ENCODE results near the gene TLR6.

TLR6 gene

GRCh38 chr4:38795087-38795486 is 61.5 kb downstream of the TLR6 start:
- H3K9me3 ChIP-seq (ENCODE audit: insufficient read depth, low read depth, low read length) = no peaks in the 10 kb centered on the region
- H3K79me2 ChIP-seq (ENCODE audit: insufficient read depth, low read length) = no peaks in the 10 kb centered on the region
- no peaks in the 10 kb centered on the region for H3K27me3 ChIP-seq (ENCODE audit: insufficient read depth, low read length, poor library complexity, severe bottlenecking)
- no peaks in the 10 kb centered on the region for H3K4me1 ChIP-seq (ENCODE audit: insufficient read depth, low read length, poor library complexity, severe bottlenecking)
- H3K9ac ChIP-seq (ENCODE audit: low read depth, low read length, poor library complexity, severe bottlenecking) = no peak overlapping the region
- no peaks in the 10 kb centered on the region for H4K20me1 ChIP-seq (ENCODE audit: insufficient read depth, low read length, poor library complexity, severe bottlenecking)
- H3K9me2 ChIP-seq (replicated peaks; ENCODE audit: low read depth, low read length) = no peaks in the 10 kb centered on the region
- no peak overlapping the region for H3K4me3 ChIP-seq (ENCODE audit: low read length, poor library complexity, severe bottlenecking)
- no peak overlapping the region for H2AFZ ChIP-seq (ENCODE audit: low read length)
- H3K36me3 ChIP-seq (ENCODE audit: insufficient read depth, low read length) = no peaks in the 10 kb centered on the region
- TF ChIP-seq, protein P1, sequence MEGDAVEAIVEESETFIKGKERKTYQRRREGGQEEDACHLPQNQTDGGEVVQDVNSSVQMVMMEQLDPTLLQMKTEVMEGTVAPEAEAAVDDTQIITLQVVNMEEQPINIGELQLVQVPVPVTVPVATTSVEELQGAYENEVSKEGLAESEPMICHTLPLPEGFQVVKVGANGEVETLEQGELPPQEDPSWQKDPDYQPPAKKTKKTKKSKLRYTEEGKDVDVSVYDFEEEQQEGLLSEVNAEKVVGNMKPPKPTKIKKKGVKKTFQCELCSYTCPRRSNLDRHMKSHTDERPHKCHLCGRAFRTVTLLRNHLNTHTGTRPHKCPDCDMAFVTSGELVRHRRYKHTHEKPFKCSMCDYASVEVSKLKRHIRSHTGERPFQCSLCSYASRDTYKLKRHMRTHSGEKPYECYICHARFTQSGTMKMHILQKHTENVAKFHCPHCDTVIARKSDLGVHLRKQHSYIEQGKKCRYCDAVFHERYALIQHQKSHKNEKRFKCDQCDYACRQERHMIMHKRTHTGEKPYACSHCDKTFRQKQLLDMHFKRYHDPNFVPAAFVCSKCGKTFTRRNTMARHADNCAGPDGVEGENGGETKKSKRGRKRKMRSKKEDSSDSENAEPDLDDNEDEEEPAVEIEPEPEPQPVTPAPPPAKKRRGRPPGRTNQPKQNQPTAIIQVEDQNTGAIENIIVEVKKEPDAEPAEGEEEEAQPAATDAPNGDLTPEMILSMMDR (conservative IDR thresholded peaks at IDR 0.05; ENCODE audit: low read length) = no peak
- H3F3A ChIP-seq (ENCODE audit: low read depth) = no peaks in the 10 kb centered on the region
- H3K4me2 ChIP-seq (ENCODE audit: low read depth, low read length, poor library complexity, severe bottlenecking) = no peak overlapping the region

GRCh38 chr4:38794051-38794450 is 62.6 kb downstream of the TLR6 start:
- no peaks in the 10 kb centered on the region for H3F3A ChIP-seq (ENCODE audit: low read depth)
- no peaks in the 10 kb centered on the region for H3K79me2 ChIP-seq (ENCODE audit: insufficient read depth, low read length)
- no peak overlapping the region for H3K4me3 ChIP-seq (ENCODE audit: low read length, poor library complexity, severe bottlenecking)
- no peak overlapping the region for H2AFZ ChIP-seq (ENCODE audit: low read length)
- H3K27me3 ChIP-seq (ENCODE audit: insufficient read depth, low read length, poor library complexity, severe bottlenecking) = no peaks in the 10 kb centered on the region
- no peak overlapping the region for H3K4me2 ChIP-seq (ENCODE audit: low read depth, low read length, poor library complexity, severe bottlenecking)
- H3K9me2 ChIP-seq (replicated peaks; ENCODE audit: low read depth, low read length) = no peaks in the 10 kb centered on the region
- no peak for TF ChIP-seq EZH2phosphoT487 (IDR thresholded peaks at IDR 0.05; ENCODE audit: borderline replicate concordance)
- TF ChIP-seq, protein P1 (conservative IDR thresholded peaks at IDR 0.05; ENCODE audit: low read length) = no peak
- no peaks in the 10 kb centered on the region for H3K4me1 ChIP-seq (ENCODE audit: insufficient read depth, low read length, poor library complexity, severe bottlenecking)
- no peaks in the 10 kb centered on the region for H4K20me1 ChIP-seq (ENCODE audit: insufficient read depth, low read length, poor library complexity, severe bottlenecking)
- H3K9ac ChIP-seq (ENCODE audit: low read depth, low read length, poor library complexity, severe bottlenecking) = no peak overlapping the region
- H3K9me3 ChIP-seq (ENCODE audit: insufficient read depth, low read depth, low read length) = no peaks in the 10 kb centered on the region
- H3K36me3 ChIP-seq (ENCODE audit: insufficient read depth, low read length) = no peaks in the 10 kb centered on the region

DNA sequence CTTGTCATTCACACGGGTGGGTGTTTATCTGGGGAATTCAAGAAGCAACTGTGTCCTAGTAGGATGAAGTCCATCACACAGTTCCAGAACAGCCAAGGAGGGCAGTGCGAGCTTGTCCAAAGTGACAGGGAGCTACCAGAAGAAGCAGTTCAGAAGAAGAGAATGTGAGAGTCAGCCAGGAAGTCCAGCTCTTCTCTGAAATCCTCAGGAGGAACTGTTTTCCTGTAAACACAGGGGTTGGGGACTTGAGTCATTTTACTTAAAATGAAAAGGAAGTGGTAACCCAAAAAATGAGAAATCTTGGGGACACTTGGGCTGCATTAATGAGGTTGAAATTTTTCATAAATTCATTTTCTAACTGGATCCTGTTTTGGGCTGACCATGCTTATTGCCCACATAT is 65.6 kb downstream of the TLR6 start:
- H3K79me2 ChIP-seq (ENCODE audit: insufficient read depth, low read length) = no peaks in the 10 kb centered on the region
- H4K20me1 ChIP-seq (ENCODE audit: insufficient read depth, low read length, poor library complexity, severe bottlenecking) = no peaks in the 10 kb centered on the region
- no peaks in the 10 kb centered on the region for H3K9me3 ChIP-seq (ENCODE audit: insufficient read depth, low read depth, low read length)
- no peak overlapping the region for H3K9ac ChIP-seq (ENCODE audit: low read depth, low read length, poor library complexity, severe bottlenecking)
- H3K27me3 ChIP-seq (ENCODE audit: insufficient read depth, low read length, poor library complexity, severe bottlenecking) = no peaks in the 10 kb centered on the region
- H3K9me2 ChIP-seq (replicated peaks; ENCODE audit: low read depth, low read length) = no peaks in the 10 kb centered on the region
- H3K4me3 ChIP-seq (ENCODE audit: low read length, poor library complexity, severe bottlenecking) = no peak overlapping the region
- no peaks in the 10 kb centered on the region for H3K36me3 ChIP-seq (ENCODE audit: insufficient read depth, low read length)
- H2AFZ ChIP-seq (ENCODE audit: low read length) = no peak overlapping the region
- H3K4me2 ChIP-seq (ENCODE audit: low read depth, low read length, poor library complexity, severe bottlenecking) = no peak overlapping the region
- H3F3A ChIP-seq (ENCODE audit: low read depth) = no peaks in the 10 kb centered on the region
- TF ChIP-seq EZH2phosphoT487 (IDR thresholded peaks at IDR 0.05; ENCODE audit: borderline replicate concordance) = no peak
- TF ChIP-seq, protein P1 (conservative IDR thresholded peaks at IDR 0.05; ENCODE audit: low read length) = no peak
- H3K4me1 ChIP-seq (ENCODE audit: insufficient read depth, low read length, poor library complexity, severe bottlenecking) = no peaks in the 10 kb centered on the region

Data from Loucy (cell line).